Esophagus muscularis mucosa (tissue), 4 donors: Measurements from ENCODE around the gene EPHA2. TPM values are rescaled to one million over a fixed set of nuclear protein-coding genes. Genes with fewer than 3 reads are reported as not detected.
"Not testable (repeated sequence)": the region's sequence is repeated elsewhere in the genome, so short reads cannot be mapped to it uniquely, and the experiment has no call there.

Source experiments
- DNase-seq: peaks from one replicate; pipeline ENCODE4 v3.0.0-alpha.2; 2017; ENCODE audit errors: extremely low spot score
- H3K27ac ChIP-seq, 4 donors: fragments of 200-600 bp; sonication (generic); replicated peaks in 1 of 4; 1 replicate in 3 of 4; 2 replicates in 1 of 4; pipeline ENCODE4 v1.5.1; 2016 to 2019; ENCODE audit warnings: mild to moderate bottlenecking in 1 of 4
- H3K27me3 ChIP-seq, 4 donors: fragments of 200-600 bp; sonication (generic); one replicate each; pipeline versions ENCODE4 v1.5.1 to v1.6.0; 2016 to 2019
- H3K36me3 ChIP-seq, 4 donors: fragments of 200-600 bp; sonication (generic); one replicate each; pipeline ENCODE4 v1.5.1; 2016 to 2019
- H3K4me1 ChIP-seq, 4 donors: fragments of 200-600 bp; sonication (generic); one replicate each; pipeline ENCODE4 v1.5.1; 2016 to 2019
- H3K4me3 ChIP-seq, 4 donors: fragments of 200-600 bp; sonication (generic); 1 replicate in 2 of 4; 2 replicates in 2 of 4; pipeline ENCODE4 v1.5.1; 2016 to 2019; ENCODE audit warnings: mild to moderate bottlenecking in 4 of 4, moderate library complexity in 1 of 4
- H3K9me3 ChIP-seq, 4 donors: fragments of 200-600 bp; sonication (generic); 1 replicate in 3 of 4; 2 replicates in 1 of 4; pipeline ENCODE4 v1.5.1; 2016 to 2019
- EP300 ChIP-seq: sonication (generic); formaldehyde crosslinking; IDR thresholded peaks from one replicate; pipeline ENCODE4 v1.6.1; 2017; ENCODE audit warnings: antibody characterized with exemption
- POLR2A ChIP-seq: fragments of 450-650 bp; IDR thresholded peaks from one replicate; pipeline ENCODE4 v1.6.1; 2017; ENCODE audit warnings: antibody characterized with exemption, moderate library complexity, mild to moderate bottlenecking, low read depth
- POLR2AphosphoS5 ChIP-seq, 2 donors: sonication (generic); formaldehyde crosslinking; IDR thresholded peaks; one replicate each; pipeline ENCODE4 v1.6.1; 2017; ENCODE audit warnings: antibody characterized with exemption in 2 of 2
- WGBS: methylation state at CpG from one replicate; pipeline ENCODE4 v1.1.5; 2018; 5-methylcytosine and 5-hydroxymethylcytosine counted together
- intact Hi-C: fragments of 100-400 bp; cut with DNase I; formaldehyde crosslinking; loops from one replicate; pipeline ENCODE4 v1.15.1; 2023
- total RNA-seq, 4 donors: library from RNA; depleted of rRNA; stranded (reverse); fragments of >200 nt; gene quantifications; one replicate each; pipeline versions ENCODE4 v1.1.0 to v1.2.1, GENCODE V29; 2016
- TF ChIP-seq, protein P1 (sequence below), 3 experiments: fragments of 200-600 bp in 2 of 3; fragments of 450-650 bp in 1 of 3; sonication (generic) in 2 of 3; IDR thresholded peaks; one replicate each; pipeline ENCODE4 v1.5.1; 2017 to 2019; ENCODE audit warnings: antibody characterized with exemption in 3 of 3, mild to moderate bottlenecking in 2 of 3, moderate library complexity in 1 of 3

The EPHA2 gene
- total RNA-seq, 4 donors from 2014 or later: 5.8 to 15.7 (median 11.3) TPM

- intact Hi-C loops: no loop called here
- no peak overlapping the region for H3K4me3 ChIP-seq
- H3K9me3 ChIP-seq: peaks cover 0 to 9% (median 6%) of the 10 kb centered on the region in 4 donors
- DNase-seq: no peak
- no peaks in the 10 kb centered on the region for H3K27me3 ChIP-seq
- WGBS: 81% methylated on average over 9 of the region's 14 CpGs
- no peak overlapping the region for H3K27ac ChIP-seq
- TF ChIP-seq, protein P1, sequence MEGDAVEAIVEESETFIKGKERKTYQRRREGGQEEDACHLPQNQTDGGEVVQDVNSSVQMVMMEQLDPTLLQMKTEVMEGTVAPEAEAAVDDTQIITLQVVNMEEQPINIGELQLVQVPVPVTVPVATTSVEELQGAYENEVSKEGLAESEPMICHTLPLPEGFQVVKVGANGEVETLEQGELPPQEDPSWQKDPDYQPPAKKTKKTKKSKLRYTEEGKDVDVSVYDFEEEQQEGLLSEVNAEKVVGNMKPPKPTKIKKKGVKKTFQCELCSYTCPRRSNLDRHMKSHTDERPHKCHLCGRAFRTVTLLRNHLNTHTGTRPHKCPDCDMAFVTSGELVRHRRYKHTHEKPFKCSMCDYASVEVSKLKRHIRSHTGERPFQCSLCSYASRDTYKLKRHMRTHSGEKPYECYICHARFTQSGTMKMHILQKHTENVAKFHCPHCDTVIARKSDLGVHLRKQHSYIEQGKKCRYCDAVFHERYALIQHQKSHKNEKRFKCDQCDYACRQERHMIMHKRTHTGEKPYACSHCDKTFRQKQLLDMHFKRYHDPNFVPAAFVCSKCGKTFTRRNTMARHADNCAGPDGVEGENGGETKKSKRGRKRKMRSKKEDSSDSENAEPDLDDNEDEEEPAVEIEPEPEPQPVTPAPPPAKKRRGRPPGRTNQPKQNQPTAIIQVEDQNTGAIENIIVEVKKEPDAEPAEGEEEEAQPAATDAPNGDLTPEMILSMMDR (IDR thresholded peaks at IDR 0.05): no peak
- TF ChIP-seq POLR2AphosphoS5 (IDR thresholded peaks at IDR 0.05) (no peak), EP300 (no peak), POLR2A (no peak)
- H3K4me1 ChIP-seq: peaks cover 0 to 19% (median 11%) of the 10 kb centered on the region in 4 donors
- no peaks in the 10 kb centered on the region for H3K36me3 ChIP-seq
These were observed 43.0 kb downstream of the EPHA2 start for GRCh38 chr1:16112596-16113555.

DNA sequence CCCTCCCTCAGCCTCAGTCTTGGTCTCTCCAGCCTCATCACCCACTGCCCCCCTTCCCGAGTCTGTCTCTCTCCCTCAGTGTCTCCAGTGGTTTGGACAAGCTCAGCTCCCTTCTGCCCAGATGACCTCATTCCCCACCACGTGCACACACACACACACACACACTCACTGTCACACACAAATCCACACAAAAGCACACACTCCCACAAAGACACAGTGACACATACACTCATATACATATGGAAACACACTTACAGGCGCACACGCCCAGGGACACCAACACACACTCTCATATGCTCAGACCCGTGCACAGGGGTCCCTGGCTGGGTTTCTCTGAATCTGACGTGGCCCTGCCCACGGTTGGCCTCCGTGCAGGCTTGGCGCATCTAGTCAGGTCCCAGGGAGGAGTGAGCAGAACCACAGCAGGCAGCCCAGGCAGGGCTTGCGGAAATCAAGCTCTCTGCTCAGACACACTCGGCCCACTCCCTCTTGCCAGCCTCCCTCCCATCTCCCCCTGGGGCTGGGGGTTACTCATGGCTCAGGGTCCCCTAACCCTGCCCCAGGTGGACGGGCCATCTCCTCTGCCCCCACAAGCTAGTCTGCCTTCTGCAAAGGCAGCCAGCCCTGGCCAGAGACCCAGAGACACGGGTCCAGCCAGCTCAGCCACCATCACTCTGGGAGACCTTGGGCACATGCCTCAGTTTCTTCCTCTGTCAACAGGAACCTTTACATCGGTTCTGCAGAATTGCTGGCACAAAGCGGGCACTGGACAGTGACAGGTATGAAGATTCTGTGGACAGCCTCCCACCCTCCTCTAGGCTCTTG, 43.9 kb downstream of the EPHA2 start:
- H3K27me3 ChIP-seq: no peaks in the 10 kb centered on the region
- DNase-seq: no peak
- H3K4me1 ChIP-seq: peaks cover 0 to 19% (median 11%) of the 10 kb centered on the region in 4 donors
- H3K4me3 ChIP-seq: no peak overlapping the region
- H3K27ac ChIP-seq: no peak overlapping the region
- peaks cover 0 to 12% (median 8%) of the 10 kb centered on the region in 4 donors for H3K9me3 ChIP-seq
- TF ChIP-seq POLR2A (no peak), POLR2AphosphoS5 (IDR thresholded peaks at IDR 0.05) (no peak)
- intact Hi-C loops: no loop called here
- H3K36me3 ChIP-seq: no peaks in the 10 kb centered on the region
- 58% methylated on average over 14 of the region's 15 CpGs for WGBS

DNA sequence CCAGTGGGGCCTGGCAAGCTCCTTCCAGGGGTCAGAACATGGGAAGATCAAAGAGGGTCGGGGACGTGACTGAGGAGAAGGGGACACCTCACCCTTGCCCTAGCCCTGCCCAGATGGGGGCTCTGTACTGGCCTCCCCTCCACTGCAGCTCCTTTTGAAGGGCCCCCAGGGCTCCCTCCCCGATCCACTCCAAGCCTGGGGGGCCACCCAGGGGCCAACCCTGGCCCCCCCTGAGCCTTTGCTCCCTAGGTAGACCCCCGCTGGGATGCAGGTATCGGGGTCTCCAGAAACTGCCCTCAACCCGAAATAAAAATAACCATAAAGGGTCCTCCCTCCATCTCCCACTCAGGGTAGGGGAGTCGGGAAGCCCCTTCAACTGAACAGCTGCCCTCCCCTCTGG, 45.0 kb downstream of the EPHA2 start:
- DNase-seq: no peak
- no peaks in the 10 kb centered on the region for H3K27me3 ChIP-seq
- no peak overlapping the region for H3K4me3 ChIP-seq
- H3K9me3 ChIP-seq: peaks cover 0 to 12% (median 8%) of the 10 kb centered on the region in 4 donors
- H3K27ac ChIP-seq: no peak overlapping the region
- TF ChIP-seq, protein P1 (IDR thresholded peaks at IDR 0.05): no peak
- no peak for TF ChIP-seq POLR2A
- TF ChIP-seq EP300: no peak
- no peak for TF ChIP-seq POLR2AphosphoS5 (IDR thresholded peaks at IDR 0.05)
- 85% methylated on average over 5 of the region's 7 CpGs for WGBS
- H3K36me3 ChIP-seq: no peaks in the 10 kb centered on the region
- intact Hi-C loops: no loop called here
- peaks cover 0 to 19% (median 11%) of the 10 kb centered on the region in 4 donors for H3K4me1 ChIP-seq

DNA sequence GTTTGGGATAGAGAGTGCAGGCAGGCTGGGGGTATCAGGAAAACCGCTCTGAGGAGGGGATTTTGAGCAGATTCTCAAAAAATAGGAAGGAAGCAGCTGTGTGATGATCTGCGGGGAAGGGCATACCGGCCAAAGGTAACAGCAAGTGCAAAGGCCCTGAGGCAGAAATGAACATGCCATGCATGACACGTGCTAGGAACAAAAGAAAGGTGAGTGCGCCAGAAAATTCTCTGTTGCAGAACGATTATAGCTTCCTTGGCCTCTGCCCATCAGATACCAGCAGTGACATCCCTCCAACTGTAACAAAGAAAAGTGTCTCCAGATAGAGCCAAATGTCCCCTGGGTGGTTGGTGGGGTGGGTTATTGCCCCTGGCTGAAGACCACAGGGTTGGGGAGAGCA, 45.4 kb downstream of the EPHA2 start:
- 95% methylated on average over 6 of the region's 6 CpGs for WGBS
- TF ChIP-seq EP300 (no peak), POLR2AphosphoS5 (IDR thresholded peaks at IDR 0.05) (no peak), POLR2A (no peak)
- TF ChIP-seq, protein P1 (IDR thresholded peaks at IDR 0.05): no peak
- Histone ChIP-seq H3K27ac (no peak overlapping the region), H3K36me3 (no peaks in the 10 kb centered on the region), H3K4me1 (peaks cover 0 to 19% (median 11%) of the 10 kb centered on the region in 4 donors), H3K27me3 (no peaks in the 10 kb centered on the region), H3K4me3 (no peak overlapping the region), H3K9me3 (peaks cover 0 to 12% (median 8%) of the 10 kb centered on the region in 4 donors)
- intact Hi-C loops: no loop called here
- no peak for DNase-seq

GRCh38 chr1:16109571-16109970, 46.3 kb downstream of the EPHA2 start:
- Histone ChIP-seq H3K4me1 (peaks cover 0 to 19% (median 11%) of the 10 kb centered on the region in 4 donors), H3K27me3 (no peaks in the 10 kb centered on the region), H3K27ac (no peak overlapping the region), H3K36me3 (no peaks in the 10 kb centered on the region), H3K4me3 (no peak overlapping the region), H3K9me3 (peaks cover 0 to 12% (median 8%) of the 10 kb centered on the region in 4 donors)
- TF ChIP-seq POLR2AphosphoS5 (IDR thresholded peaks at IDR 0.05): no peak
- no peak for TF ChIP-seq POLR2A
- no peak for TF ChIP-seq EP300
- TF ChIP-seq, protein P1 (IDR thresholded peaks at IDR 0.05): no peak
- 100% methylated on average over 1 of the region's 1 CpG for WGBS
- intact Hi-C loops: no loop called here
- no peak for DNase-seq

GRCh38 chr1:16107039-16107438, 48.8 kb downstream of the EPHA2 start:
- 59% methylated on average over 5 of the region's 5 CpGs for WGBS
- H3K36me3 ChIP-seq, H3K27ac ChIP-seq, H3K27me3 ChIP-seq, H3K4me3 ChIP-seq, DNase-seq, H3K4me1 ChIP-seq, intact Hi-C loops: not testable (repeated sequence)
- peaks cover 0 to 12% (median 8%) of the 10 kb centered on the region in 4 donors for H3K9me3 ChIP-seq
